DMS79 (cell line): ENCODE measurements around the gene ATP7B.
A peak's percentile ranks its signal among the peaks of the same experiment; 100 is the strongest.

Experiments
- DNase-seq: peaks from one replicate; lab custom pipeline; 2025; lab: John Stamatoyannopoulos, UW

The ATP7B gene

GRCh38 chr13:51978796-51979556 is 32.3 kb downstream of the ATP7B start:
- DNase-seq = no peak

GRCh38 chr13:51977625-51978024 is 33.6 kb downstream of the ATP7B start:
- DNase-seq = no peak

GRCh38 chr13:51976890-51977289 is 34.4 kb downstream of the ATP7B start:
- DNase-seq = no peak

- DNase-seq = no peak
Observed at GRCh38 chr13:51976423-51976822, 34.8 kb downstream of the ATP7B start.

- no peak for DNase-seq
Observed at GRCh38 chr13:51974482-51974881, 36.8 kb downstream of the ATP7B start.

GRCh38 chr13:51971520-51972426 is 39.5 kb downstream of the ATP7B start:
- no peak for DNase-seq

GRCh38 chr13:51970349-51970748 is 40.9 kb downstream of the ATP7B start:
- DNase-seq = peak; percentile 8

- DNase-seq = no peak
Observed at GRCh38 chr13:51967482-51968446, 43.5 kb downstream of the ATP7B start.

- no peak for DNase-seq
Observed at GRCh38 chr13:51966186-51966585, 45.1 kb downstream of the ATP7B start.

- no peak for DNase-seq
Observed at GRCh38 chr13:51961493-51962403, 49.5 kb downstream of the ATP7B start.

GRCh38 chr13:51960766-51961165 is 50.5 kb downstream of the ATP7B start:
- DNase-seq = no peak

- DNase-seq = no peak
Observed at GRCh38 chr13:51959773-51960172, 51.5 kb downstream of the ATP7B start.

- no peak for DNase-seq
Observed at GRCh38 chr13:51958217-51958547, 53.1 kb downstream of the ATP7B start.

GRCh38 chr13:51957377-51958216 is 53.7 kb downstream of the ATP7B start:
- no peak for DNase-seq

- DNase-seq = no peak
Observed at GRCh38 chr13:51956717-51957116, 54.5 kb downstream of the ATP7B start.

GRCh38 chr13:51955816-51956603 is 55.2 kb downstream of the ATP7B start:
- DNase-seq = no peak

GRCh38 chr13:51955281-51955771 is 55.9 kb downstream of the ATP7B start:
- peak; percentile 52 for DNase-seq

GRCh38 chr13:51953347-51954195 is 57.7 kb downstream of the ATP7B start:
- no peak for DNase-seq
